SK-N-SH treated with all-trans-retinoic acid at 6 μM for 48 hours (cell line): ENCODE measurements around the gene HERC2.

Experiments used
- ATAC-seq: fragments of 200-7000 bp; cut with Tn5 transposase; 3 replicates; pipeline ENCODE4 v1.9.1; 2020; ENCODE audit warnings: mild to moderate bottlenecking, moderate library complexity
- ARNTL ChIP-seq: fragments of 450-650 bp; formaldehyde crosslinking; IDR thresholded peaks from 2 replicates; pipeline ENCODE4 v1.5.0; 2020; ENCODE audit warnings: low read depth, mild to moderate bottlenecking, moderate library complexity, borderline replicate concordance
- CSDC2 ChIP-seq: fragments of 250-450 bp; sonication (Bioruptor Pico); IDR thresholded peaks from 2 replicates; pipeline ENCODE4 v1.5.0; 2020; ENCODE audit warnings: mild to moderate bottlenecking, moderate library complexity
- ESRRG ChIP-seq: fragments of 250-450 bp; sonication (Bioruptor Pico); IDR thresholded peaks from 2 replicates; pipeline ENCODE4 v1.6.1; 2021; ENCODE audit warnings: mild to moderate bottlenecking
- GLIS3 ChIP-seq: fragments of 250-450 bp; sonication (Bioruptor Pico); IDR thresholded peaks from 2 replicates; pipeline ENCODE4 v1.5.0; 2020; ENCODE audit warnings: mild to moderate bottlenecking, moderate library complexity
- ISL1 ChIP-seq: fragments of 250-450 bp; sonication (Bioruptor Pico); IDR thresholded peaks from 2 replicates; pipeline ENCODE4 v2.1.2; 2022; ENCODE audit warnings: mild to moderate bottlenecking, moderate library complexity
- PPARA ChIP-seq: fragments of 250-450 bp; sonication (Bioruptor Pico); IDR thresholded peaks from 2 replicates; pipeline ENCODE4 v1.5.0; 2020; ENCODE audit warnings: mild to moderate bottlenecking, borderline replicate concordance
- RARB ChIP-seq: fragments of 250-450 bp; sonication (Bioruptor Pico); IDR thresholded peaks from 2 replicates; pipeline ENCODE4 v1.8.0; 2021; ENCODE audit warnings: mild to moderate bottlenecking, moderate library complexity
- SNAI2 ChIP-seq: fragments of 250-450 bp; sonication (Bioruptor Pico); IDR thresholded peaks from 2 replicates; pipeline ENCODE4 v1.5.0; 2020; ENCODE audit warnings: mild to moderate bottlenecking, moderate library complexity
- TCF4 ChIP-seq: fragments of 250-450 bp; sonication (Bioruptor Pico); IDR thresholded peaks from 2 replicates; pipeline ENCODE4 v1.8.0; 2021; ENCODE audit warnings: mild to moderate bottlenecking, moderate library complexity, borderline replicate concordance
- TOX ChIP-seq: fragments of 250-450 bp; sonication (Bioruptor Pico); IDR thresholded peaks from 2 replicates; pipeline ENCODE4 v1.8.0; 2021; ENCODE audit warnings: mild to moderate bottlenecking, moderate library complexity, borderline replicate concordance
- ZC3H10 ChIP-seq: fragments of 250-450 bp; sonication (Bioruptor Pico); IDR thresholded peaks from 2 replicates; pipeline ENCODE4 v1.5.1; 2021; ENCODE audit warnings: mild to moderate bottlenecking, moderate library complexity
- ZFP3 ChIP-seq: fragments of 250-450 bp; sonication (Bioruptor Pico); IDR thresholded peaks from 2 replicates; pipeline ENCODE4 v1.5.0; 2020; ENCODE audit warnings: mild to moderate bottlenecking, moderate library complexity
- ZFP30 ChIP-seq: fragments of 450-650 bp; formaldehyde crosslinking; IDR thresholded peaks from 2 replicates; pipeline ENCODE4 v1.5.0; 2022; ENCODE audit warnings: mild to moderate bottlenecking, moderate library complexity
- ZNF70 ChIP-seq: fragments of 450-650 bp; formaldehyde crosslinking; IDR thresholded peaks from 2 replicates; pipeline ENCODE4 v1.5.0; 2020; ENCODE audit warnings: mild to moderate bottlenecking, moderate library complexity
- TF ChIP-seq, protein P1 (sequence below): fragments of 250-450 bp; sonication (Bioruptor Pico); IDR thresholded peaks from 2 replicates; pipeline ENCODE4 v1.8.0; 2021; ENCODE audit warnings: low read depth, mild to moderate bottlenecking, moderate library complexity, borderline replicate concordance
- TF ChIP-seq, protein P2 (sequence below): fragments of 250-450 bp; sonication (Bioruptor Pico); IDR thresholded peaks from 2 replicates; pipeline ENCODE4 v1.5.1; 2020; ENCODE audit warnings: low read depth, mild to moderate bottlenecking, moderate library complexity
- TF ChIP-seq, protein P3 (sequence below): fragments of 250-450 bp; sonication (Bioruptor Pico); IDR thresholded peaks from 2 replicates; pipeline ENCODE4 v1.5.1; 2021; ENCODE audit warnings: mild to moderate bottlenecking, moderate library complexity
- TF ChIP-seq, protein P4 (sequence below): fragments of 250-450 bp; sonication (Bioruptor Pico); IDR thresholded peaks from 2 replicates; pipeline ENCODE4 v1.8.0; 2020; ENCODE audit warnings: mild to moderate bottlenecking, moderate library complexity, borderline replicate concordance
- TF ChIP-seq, protein P5 (sequence below): fragments of 250-450 bp; sonication (Bioruptor Pico); IDR thresholded peaks from 2 replicates; pipeline ENCODE4 v1.5.0; 2020; ENCODE audit warnings: mild to moderate bottlenecking, moderate library complexity

HERC2 gene

DNA sequence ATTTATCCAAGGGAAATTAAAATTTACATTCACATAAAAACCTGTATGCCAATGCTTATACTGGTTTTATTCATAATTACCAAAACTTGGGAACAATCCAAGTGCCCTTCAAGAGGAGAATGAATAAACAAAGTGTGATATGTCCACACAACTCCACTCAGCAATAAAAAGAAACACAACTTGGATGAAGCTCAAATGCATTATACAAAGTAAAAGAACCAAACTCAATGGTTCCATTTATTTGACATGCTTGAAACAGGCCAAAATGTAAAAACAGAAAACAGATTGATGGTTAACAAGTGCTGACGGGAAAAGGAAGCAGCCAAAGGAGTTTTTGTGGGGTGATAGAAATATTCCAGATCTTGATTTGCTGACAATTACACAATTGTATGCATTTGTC, 246.4 kb downstream of the HERC2 start (continued):
- TF ChIP-seq, protein P1, sequence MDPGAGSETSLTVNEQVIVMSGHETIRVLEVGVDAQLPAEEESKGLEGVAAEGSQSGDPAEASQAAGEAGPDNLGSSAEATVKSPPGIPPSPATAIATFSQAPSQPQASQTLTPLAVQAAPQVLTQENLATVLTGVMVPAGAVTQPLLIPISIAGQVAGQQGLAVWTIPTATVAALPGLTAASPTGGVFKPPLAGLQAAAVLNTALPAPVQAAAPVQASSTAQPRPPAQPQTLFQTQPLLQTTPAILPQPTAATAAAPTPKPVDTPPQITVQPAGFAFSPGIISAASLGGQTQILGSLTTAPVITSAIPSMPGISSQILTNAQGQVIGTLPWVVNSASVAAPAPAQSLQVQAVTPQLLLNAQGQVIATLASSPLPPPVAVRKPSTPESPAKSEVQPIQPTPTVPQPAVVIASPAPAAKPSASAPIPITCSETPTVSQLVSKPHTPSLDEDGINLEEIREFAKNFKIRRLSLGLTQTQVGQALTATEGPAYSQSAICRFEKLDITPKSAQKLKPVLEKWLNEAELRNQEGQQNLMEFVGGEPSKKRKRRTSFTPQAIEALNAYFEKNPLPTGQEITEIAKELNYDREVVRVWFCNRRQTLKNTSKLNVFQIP (CRISPR knock-in tag): no peak
- no peak for TF ChIP-seq RARB (CRISPR knock-in tag)
- TF ChIP-seq, protein P2, sequence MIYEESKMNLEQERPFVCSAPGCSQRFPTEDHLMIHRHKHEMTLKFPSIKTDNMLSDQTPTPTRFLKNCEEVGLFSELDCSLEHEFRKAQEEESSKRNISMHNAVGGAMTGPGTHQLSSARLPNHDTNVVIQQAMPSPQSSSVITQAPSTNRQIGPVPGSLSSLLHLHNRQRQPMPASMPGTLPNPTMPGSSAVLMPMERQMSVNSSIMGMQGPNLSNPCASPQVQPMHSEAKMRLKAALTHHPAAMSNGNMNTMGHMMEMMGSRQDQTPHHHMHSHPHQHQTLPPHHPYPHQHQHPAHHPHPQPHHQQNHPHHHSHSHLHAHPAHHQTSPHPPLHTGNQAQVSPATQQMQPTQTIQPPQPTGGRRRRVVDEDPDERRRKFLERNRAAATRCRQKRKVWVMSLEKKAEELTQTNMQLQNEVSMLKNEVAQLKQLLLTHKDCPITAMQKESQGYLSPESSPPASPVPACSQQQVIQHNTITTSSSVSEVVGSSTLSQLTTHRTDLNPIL (CRISPR knock-in tag): no peak
- TF ChIP-seq, all 23 proteins: peak for 0

DNA sequence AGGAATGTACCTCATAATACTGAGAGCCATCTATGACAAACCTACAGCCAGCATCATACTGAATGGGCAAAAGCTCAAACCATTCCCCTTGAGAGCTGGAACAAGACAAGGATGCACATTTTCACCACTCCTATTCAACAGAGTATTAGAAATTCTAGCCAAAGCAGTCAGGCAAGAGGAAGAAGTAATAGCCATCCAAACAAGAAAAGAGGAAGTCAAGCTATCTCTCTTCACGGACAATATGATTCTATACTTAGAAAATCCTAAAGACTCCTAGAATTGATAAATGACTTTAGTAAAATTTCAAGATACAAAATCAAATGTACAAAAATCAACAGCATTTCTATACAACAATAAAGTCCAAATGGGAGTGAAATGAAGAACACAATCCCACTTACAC, 253.0 kb downstream of the HERC2 start:
- TF ChIP-seq, protein P3, sequence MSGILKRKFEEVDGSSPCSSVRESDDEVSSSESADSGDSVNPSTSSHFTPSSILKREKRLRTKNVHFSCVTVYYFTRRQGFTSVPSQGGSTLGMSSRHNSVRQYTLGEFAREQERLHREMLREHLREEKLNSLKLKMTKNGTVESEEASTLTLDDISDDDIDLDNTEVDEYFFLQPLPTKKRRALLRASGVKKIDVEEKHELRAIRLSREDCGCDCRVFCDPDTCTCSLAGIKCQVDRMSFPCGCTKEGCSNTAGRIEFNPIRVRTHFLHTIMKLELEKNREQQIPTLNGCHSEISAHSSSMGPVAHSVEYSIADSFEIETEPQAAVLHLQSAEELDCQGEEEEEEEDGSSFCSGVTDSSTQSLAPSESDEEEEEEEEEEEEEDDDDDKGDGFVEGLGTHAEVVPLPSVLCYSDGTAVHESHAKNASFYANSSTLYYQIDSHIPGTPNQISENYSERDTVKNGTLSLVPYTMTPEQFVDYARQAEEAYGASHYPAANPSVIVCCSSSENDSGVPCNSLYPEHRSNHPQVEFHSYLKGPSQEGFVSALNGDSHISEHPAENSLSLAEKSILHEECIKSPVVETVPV (CRISPR knock-in tag): no peak
- no peak for TF ChIP-seq SNAI2 (CRISPR knock-in tag)
- TF ChIP-seq ISL1 (CRISPR knock-in tag): no peak
- TF ChIP-seq TOX (CRISPR knock-in tag): no peak
- TF ChIP-seq GLIS3: no peak
- TF ChIP-seq, protein P2 (CRISPR knock-in tag): no peak
- TF ChIP-seq ZFP3 (CRISPR knock-in tag): no peak
- no peak for TF ChIP-seq ESRRG (CRISPR knock-in tag)
- TF ChIP-seq PPARA (CRISPR knock-in tag): no peak
- TF ChIP-seq TCF4 (CRISPR knock-in tag): no peak
- no peak for TF ChIP-seq ZC3H10 (CRISPR knock-in tag)
- no peak for TF ChIP-seq RARB (CRISPR knock-in tag)
- TF ChIP-seq CSDC2 (CRISPR knock-in tag): no peak
- no peak for ATAC-seq

DNA sequence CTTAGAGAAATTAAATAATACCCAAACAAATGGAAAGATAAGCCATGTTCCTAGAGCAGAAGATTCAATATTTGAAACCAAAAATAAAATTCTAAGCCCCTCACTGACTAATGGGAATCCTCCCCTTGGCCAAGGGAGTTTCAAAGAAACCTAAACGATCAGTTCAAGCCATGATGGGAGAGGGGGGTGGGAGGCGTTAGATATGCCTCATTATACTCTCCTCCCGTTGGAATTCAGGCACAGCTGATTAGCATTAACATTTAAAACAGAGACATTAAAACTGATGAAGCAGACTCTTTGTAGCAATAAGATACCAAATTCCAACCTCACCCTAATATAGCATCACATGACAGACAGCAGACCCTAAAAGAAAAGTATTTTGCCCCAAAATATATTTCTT, 255.7 kb downstream of the HERC2 start:
- no peak for ATAC-seq

More for the DNA sequence above, 255.7 kb downstream of the HERC2 start:
- TF ChIP-seq SNAI2 (CRISPR knock-in tag) (no peak), ZFP30 (no peak), ISL1 (CRISPR knock-in tag) (no peak), CSDC2 (CRISPR knock-in tag) (no peak), ZNF70 (CRISPR knock-in tag) (no peak), ARNTL (CRISPR knock-in tag) (no peak), ESRRG (CRISPR knock-in tag) (no peak)
- TF ChIP-seq, protein P4, sequence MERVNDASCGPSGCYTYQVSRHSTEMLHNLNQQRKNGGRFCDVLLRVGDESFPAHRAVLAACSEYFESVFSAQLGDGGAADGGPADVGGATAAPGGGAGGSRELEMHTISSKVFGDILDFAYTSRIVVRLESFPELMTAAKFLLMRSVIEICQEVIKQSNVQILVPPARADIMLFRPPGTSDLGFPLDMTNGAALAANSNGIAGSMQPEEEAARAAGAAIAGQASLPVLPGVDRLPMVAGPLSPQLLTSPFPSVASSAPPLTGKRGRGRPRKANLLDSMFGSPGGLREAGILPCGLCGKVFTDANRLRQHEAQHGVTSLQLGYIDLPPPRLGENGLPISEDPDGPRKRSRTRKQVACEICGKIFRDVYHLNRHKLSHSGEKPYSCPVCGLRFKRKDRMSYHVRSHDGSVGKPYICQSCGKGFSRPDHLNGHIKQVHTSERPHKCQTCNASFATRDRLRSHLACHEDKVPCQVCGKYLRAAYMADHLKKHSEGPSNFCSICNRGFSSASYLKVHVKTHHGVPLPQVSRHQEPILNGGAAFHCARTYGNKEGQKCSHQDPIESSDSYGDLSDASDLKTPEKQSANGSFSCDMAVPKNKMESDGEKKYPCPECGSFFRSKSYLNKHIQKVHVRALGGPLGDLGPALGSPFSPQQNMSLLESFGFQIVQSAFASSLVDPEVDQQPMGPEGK: no peak
- TF ChIP-seq, protein P5, sequence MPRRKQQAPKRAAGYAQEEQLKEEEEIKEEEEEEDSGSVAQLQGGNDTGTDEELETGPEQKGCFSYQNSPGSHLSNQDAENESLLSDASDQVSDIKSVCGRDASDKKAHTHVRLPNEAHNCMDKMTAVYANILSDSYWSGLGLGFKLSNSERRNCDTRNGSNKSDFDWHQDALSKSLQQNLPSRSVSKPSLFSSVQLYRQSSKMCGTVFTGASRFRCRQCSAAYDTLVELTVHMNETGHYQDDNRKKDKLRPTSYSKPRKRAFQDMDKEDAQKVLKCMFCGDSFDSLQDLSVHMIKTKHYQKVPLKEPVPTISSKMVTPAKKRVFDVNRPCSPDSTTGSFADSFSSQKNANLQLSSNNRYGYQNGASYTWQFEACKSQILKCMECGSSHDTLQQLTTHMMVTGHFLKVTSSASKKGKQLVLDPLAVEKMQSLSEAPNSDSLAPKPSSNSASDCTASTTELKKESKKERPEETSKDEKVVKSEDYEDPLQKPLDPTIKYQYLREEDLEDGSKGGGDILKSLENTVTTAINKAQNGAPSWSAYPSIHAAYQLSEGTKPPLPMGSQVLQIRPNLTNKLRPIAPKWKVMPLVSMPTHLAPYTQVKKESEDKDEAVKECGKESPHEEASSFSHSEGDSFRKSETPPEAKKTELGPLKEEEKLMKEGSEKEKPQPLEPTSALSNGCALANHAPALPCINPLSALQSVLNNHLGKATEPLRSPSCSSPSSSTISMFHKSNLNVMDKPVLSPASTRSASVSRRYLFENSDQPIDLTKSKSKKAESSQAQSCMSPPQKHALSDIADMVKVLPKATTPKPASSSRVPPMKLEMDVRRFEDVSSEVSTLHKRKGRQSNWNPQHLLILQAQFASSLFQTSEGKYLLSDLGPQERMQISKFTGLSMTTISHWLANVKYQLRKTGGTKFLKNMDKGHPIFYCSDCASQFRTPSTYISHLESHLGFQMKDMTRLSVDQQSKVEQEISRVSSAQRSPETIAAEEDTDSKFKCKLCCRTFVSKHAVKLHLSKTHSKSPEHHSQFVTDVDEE (CRISPR knock-in tag): no peak
